ENCODE measurements around the gene CFAP99. TPM values are rescaled to one million over a fixed set of nuclear protein-coding genes. Genes with fewer than 3 reads are reported as not detected.

The CFAP99 gene
- total and polyA plus RNA-seq, 2 of the 8 experiments (the other 6 are each of a cell fraction or from before 2014, with no cell fraction given): not detected

DNA sequence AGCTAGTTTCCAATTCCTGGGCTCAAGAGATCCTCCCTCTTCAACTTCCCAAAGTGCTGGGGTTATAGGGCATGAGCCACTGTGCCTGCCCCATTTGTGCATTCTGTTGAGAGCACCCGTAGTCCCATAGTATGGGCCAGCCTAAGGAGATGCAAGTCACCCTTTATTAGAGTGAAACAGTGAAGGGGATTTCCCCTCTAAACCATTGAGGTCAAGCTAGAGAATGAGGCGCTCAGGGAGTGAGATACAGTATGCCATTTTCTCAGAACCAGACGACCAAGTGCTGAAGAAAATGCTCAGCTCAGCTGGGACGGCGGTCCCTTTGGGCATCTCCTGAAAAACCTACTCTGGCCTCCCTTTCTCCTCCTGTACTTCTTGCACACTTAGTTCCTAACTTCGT lies 68.9 kb downstream of the CFAP99 start (continued):
- no peak for TF ChIP-seq CTBP2 (IDR thresholded peaks at IDR 0.05; ENCODE audit: borderline replicate concordance, insufficient read depth, insufficient read length, low read length)

Measured in H1 (cell line).